ENCODE results near the gene NRG3.

NRG3 gene

DNA sequence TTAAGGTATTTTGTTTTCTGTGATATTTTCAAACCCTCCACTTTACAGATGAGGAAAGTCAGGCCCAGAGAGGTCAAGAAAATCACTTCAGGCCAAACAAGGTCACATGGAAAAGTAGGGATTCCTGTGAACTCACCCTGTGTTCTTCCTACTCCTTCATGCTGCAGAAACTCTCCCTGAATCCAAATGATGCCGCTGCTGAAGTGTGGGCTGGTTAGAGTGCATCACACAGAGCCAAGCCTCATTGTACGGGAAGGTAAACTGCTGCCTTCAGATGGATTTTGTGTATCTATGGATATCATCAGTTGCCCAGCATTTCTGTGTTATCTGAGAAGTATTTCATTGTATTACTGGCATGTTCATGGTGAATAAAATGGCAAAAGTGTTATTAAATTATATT, 75.4 kb downstream of the NRG3 start:
- no peak for DNase-seq (ENCODE audit: low read depth)
- H3K4me3 ChIP-seq (replicated peaks; ENCODE audit: low read depth, low read length): no peak overlapping the region
- TF ChIP-seq, protein P1, sequence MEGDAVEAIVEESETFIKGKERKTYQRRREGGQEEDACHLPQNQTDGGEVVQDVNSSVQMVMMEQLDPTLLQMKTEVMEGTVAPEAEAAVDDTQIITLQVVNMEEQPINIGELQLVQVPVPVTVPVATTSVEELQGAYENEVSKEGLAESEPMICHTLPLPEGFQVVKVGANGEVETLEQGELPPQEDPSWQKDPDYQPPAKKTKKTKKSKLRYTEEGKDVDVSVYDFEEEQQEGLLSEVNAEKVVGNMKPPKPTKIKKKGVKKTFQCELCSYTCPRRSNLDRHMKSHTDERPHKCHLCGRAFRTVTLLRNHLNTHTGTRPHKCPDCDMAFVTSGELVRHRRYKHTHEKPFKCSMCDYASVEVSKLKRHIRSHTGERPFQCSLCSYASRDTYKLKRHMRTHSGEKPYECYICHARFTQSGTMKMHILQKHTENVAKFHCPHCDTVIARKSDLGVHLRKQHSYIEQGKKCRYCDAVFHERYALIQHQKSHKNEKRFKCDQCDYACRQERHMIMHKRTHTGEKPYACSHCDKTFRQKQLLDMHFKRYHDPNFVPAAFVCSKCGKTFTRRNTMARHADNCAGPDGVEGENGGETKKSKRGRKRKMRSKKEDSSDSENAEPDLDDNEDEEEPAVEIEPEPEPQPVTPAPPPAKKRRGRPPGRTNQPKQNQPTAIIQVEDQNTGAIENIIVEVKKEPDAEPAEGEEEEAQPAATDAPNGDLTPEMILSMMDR (IDR thresholded peaks at IDR 0.05; ENCODE audit: low read length, missing control alignments): no peak

DNA sequence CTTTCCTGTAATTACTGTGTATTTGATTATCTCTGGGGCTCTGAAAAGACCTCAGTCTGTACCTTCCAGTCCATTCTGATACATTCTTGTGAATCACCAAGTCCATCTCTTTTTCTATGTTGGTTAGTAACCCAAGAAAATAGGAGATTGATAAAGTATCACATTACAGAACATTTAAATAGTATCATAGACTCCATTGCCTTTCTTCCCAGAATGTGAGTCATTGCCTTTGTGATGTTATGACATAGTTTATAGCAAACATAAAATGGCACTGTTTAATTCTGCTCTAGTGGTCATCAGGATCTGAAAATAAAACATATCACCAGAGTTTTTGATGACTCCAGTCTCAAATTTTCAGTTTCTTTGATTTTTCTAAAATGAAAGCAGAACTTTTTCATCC, 78.4 kb downstream of the NRG3 start:
- no peak overlapping the region for H3K4me3 ChIP-seq (replicated peaks; ENCODE audit: low read depth, low read length)
- DNase-seq (ENCODE audit: low read depth): peak; percentile 62
- TF ChIP-seq, protein P1 (IDR thresholded peaks at IDR 0.05; ENCODE audit: low read length, missing control alignments): no peak

DNA sequence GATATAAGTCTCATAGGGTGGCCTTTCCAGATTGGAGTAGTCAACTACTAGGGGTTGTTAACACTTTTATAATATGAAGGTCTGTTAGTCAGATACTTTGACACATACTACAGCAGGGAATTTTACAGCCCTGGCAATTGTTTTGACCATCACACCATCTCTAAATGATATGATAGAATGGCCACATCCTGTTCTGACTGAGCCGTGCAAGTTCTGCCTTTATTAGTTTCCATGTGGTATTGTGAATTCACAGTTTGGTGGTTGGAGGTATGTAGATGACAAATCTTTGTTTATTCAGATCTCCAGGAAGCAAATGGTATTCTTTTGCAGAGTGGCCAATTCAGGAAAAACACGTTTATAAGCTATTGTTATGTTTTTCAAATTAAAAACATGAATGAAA, 83.0 kb downstream of the NRG3 start:
- no peak overlapping the region for H3K4me3 ChIP-seq (replicated peaks; ENCODE audit: low read depth, low read length)
- TF ChIP-seq, protein P1 (IDR thresholded peaks at IDR 0.05; ENCODE audit: low read length, missing control alignments): no peak
- peak; percentile 58 for DNase-seq (ENCODE audit: low read depth)

DNA sequence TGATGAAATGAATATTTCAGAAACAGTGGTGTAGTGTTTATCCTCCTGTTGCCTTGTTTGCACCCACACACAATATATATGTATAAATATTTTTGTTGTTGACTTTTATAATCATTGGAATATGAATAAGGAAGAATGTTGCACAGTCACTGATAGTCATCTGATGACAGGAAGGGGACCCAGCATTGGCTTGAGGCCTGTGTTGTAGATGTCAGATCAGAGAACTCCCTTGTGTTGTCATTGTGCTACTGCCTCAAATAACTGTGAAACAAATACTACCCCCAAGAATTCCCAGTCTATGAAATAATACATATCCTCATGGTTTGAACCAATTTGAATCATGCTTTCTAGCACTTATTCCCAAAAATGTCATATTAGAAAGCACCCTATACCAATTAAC, 84.0 kb downstream of the NRG3 start:
- TF ChIP-seq, protein P1 (IDR thresholded peaks at IDR 0.05; ENCODE audit: low read length, missing control alignments): no peak
- no peak for DNase-seq (ENCODE audit: low read depth)
- no peak overlapping the region for H3K4me3 ChIP-seq (replicated peaks; ENCODE audit: low read depth, low read length)

DNA sequence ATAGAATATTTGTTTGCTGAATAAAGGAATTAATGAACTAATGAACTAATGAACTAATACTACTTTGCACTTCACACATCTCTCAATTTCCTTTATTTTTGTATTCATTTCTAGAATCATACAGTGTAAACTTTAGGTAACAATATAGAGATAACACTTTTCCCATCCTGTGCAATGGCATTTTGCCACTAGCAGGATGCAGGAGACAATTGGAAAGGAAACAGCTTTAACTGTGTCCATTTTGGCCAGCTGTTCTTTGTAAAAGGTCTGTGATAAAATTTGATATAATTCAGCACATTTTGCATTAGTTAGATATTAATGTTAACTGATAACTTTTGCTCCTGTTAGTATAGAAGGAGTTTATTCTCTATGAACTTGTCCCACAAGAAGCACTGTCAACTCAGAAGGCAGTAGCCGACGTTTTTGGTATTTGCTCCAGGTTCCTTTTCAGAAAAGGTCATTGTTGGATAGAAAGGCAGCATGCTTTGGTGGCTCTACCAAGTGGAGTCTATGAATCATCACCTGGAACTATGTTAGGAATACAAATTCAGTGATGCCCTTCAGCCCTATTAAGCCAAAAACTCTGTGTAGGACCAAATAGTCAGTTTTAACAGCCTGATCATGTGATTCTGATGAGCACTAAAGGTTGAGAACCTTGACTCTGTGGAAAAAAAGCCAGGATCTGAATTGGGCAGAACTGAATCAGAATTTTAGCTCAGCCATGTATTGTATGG, 86.6 kb downstream of the NRG3 start:
- TF ChIP-seq, protein P1 (IDR thresholded peaks at IDR 0.05; ENCODE audit: low read length, missing control alignments): no peak
- DNase-seq (ENCODE audit: low read depth): no peak
- no peak overlapping the region for H3K4me3 ChIP-seq (replicated peaks; ENCODE audit: low read depth, low read length)

DNA sequence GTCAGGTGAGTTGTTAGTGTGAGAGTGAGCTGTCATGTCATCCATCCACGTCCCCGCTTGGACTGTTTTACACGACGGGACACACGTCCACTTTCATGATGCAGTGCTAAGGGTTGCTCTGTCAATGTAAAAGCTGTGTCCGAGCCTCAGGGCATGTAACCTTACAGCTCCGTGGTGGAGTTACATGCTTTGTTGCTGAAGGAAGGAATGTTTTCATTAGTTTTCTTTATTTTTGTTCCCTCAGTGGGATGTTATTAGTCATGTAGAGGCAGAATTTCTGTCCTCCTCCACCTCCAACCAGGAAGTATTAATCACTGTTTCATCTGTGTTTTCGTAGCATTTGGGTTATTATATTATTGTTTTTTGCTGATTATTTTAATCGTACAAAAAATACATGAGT, 88.6 kb downstream of the NRG3 start:
- TF ChIP-seq, protein P1 (IDR thresholded peaks at IDR 0.05; ENCODE audit: low read length, missing control alignments): no peak
- DNase-seq (ENCODE audit: low read depth): peak; percentile 37
- H3K4me3 ChIP-seq (replicated peaks; ENCODE audit: low read depth, low read length): no peak overlapping the region

DNA sequence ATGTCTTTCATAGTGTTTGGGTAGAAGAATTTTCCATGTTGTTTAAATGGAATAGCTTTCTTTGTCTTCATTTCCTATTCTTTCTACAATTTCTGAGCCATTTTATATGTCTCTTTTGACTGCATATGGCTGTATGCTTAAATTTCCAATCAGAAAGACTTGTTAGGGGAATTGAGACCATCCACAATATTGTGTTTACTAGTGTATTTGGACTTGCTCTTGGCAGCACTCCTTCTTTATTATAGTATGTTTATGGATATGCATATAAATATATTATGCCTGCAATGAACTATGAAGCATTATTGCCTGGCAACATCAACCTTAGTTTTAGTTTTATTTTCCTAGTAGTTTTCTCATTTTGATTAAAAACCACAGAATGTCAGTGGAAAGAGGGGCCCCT, 92.7 kb downstream of the NRG3 start:
- no peak overlapping the region for H3K4me3 ChIP-seq (replicated peaks; ENCODE audit: low read depth, low read length)
- DNase-seq (ENCODE audit: low read depth): no peak
- TF ChIP-seq, protein P1 (IDR thresholded peaks at IDR 0.05; ENCODE audit: low read length, missing control alignments): no peak

Data from fibroblast of pulmonary artery (primary cell).